Gastroesophageal sphincter (tissue), 4 donors: Measurements from ENCODE around the gene DGKQ. TPM values are rescaled to one million over a fixed set of nuclear protein-coding genes. Genes with fewer than 3 reads are reported as not detected.

Experiments
- ATAC-seq: fragments of 150-250 bp; one replicate; pipeline ENCODE4 v1.9.1; 2016; ENCODE audit warnings: mild to moderate bottlenecking, moderate library complexity
- H3K27ac ChIP-seq, 4 donors: fragments of 200-600 bp; sonication (generic) in 3 of 4; 1 replicate in 3 of 4; 2 replicates in 1 of 4; pipeline ENCODE4 v1.5.1; 2016 to 2019
- H3K27me3 ChIP-seq: fragments of 200-600 bp; sonication (generic); one replicate; pipeline ENCODE4 v1.5.1; 2019
- H3K36me3 ChIP-seq, 2 donors: fragments of 200-600 bp; sonication (generic); one replicate each; pipeline ENCODE4 v1.5.1; 2019; ENCODE audit warnings: control low read depth in 1 of 2
- H3K4me1 ChIP-seq, 3 donors: fragments of 200-600 bp; sonication (generic); 1 replicate in 2 of 3; 2 replicates in 1 of 3; pipeline ENCODE4 v1.5.1; 2016 to 2019; ENCODE audit warnings: control low read depth in 2 of 3
- H3K4me3 ChIP-seq, 2 donors: fragments of 200-600 bp; sonication (generic); one replicate each; pipeline ENCODE4 v1.5.1; 2019; ENCODE audit warnings: mild to moderate bottlenecking in 1 of 2, moderate library complexity in 1 of 2
- H3K9me3 ChIP-seq, 3 donors: fragments of 200-600 bp; sonication (generic); one replicate each; pipeline ENCODE4 v1.5.1; 2017 to 2019; ENCODE audit warnings: control low read depth in 2 of 3
- CTCF ChIP-seq, 4 experiments: fragments of 200-600 bp in 2 of 4; fragments of 450-650 bp in 2 of 4; sonication (generic) in 1 of 4; IDR thresholded peaks; one replicate each; pipeline ENCODE4 v1.5.1; 2017 to 2019; ENCODE audit warnings: antibody characterized with exemption in 4 of 4, mild to moderate bottlenecking in 2 of 4, moderate library complexity in 2 of 4
- EP300 ChIP-seq: sonication (generic); formaldehyde crosslinking; IDR thresholded peaks from one replicate; pipeline ENCODE4 v1.6.1; 2017; ENCODE audit warnings: antibody characterized with exemption, mild to moderate bottlenecking
- POLR2A ChIP-seq, 2 donors: fragments of 450-650 bp; IDR thresholded peaks; one replicate each; pipeline ENCODE4 v1.6.1; 2017; ENCODE audit warnings: antibody characterized with exemption in 2 of 2, mild to moderate bottlenecking in 2 of 2, moderate library complexity in 1 of 2
- POLR2AphosphoS5 ChIP-seq: sonication (generic); formaldehyde crosslinking; IDR thresholded peaks from one replicate; pipeline ENCODE4 v1.6.1; 2017; ENCODE audit warnings: antibody characterized with exemption
- WGBS, 2 donors: methylation state at CpG; one replicate each; pipeline ENCODE4 v1.1.5; 2018; ENCODE audit warnings: low coverage in 1 of 2; 5-methylcytosine and 5-hydroxymethylcytosine counted together
- total RNA-seq, 4 donors: library from RNA; depleted of rRNA; stranded (reverse); fragments of >200 nt; gene quantifications; one replicate each; pipeline ENCODE4 v1.1.0, GENCODE V29; 2016

DGKQ gene
- total RNA-seq, 4 donors from 2014 or later = 7.5 to 13.5 (median 9.3) TPM

GRCh38 chr4:960636-961350 lies 12.6 kb downstream of the DGKQ start:
- H3K36me3 ChIP-seq = peaks cover 0 to 99% of the 10 kb centered on the region in 2 donors
- no CpG with 5 or more reads among the region's 35 CpGs for WGBS, 2 donors
- H3K27ac ChIP-seq = no peak overlapping the region
- no peaks in the 10 kb centered on the region for H3K27me3 ChIP-seq
- H3K4me1 ChIP-seq = no peaks in the 10 kb centered on the region
- TF ChIP-seq POLR2A (IDR thresholded peaks at IDR 0.05) (no peak), CTCF (IDR thresholded peaks at IDR 0.05) (no peak), EP300 (no peak), POLR2AphosphoS5 (no peak)
- no peaks in the 10 kb centered on the region for H3K9me3 ChIP-seq
- H3K4me3 ChIP-seq = no peak overlapping the region
- no peak for ATAC-seq

- H3K27me3 ChIP-seq = no peaks in the 10 kb centered on the region
- no peak overlapping the region for H3K4me3 ChIP-seq
- H3K9me3 ChIP-seq = no peaks in the 10 kb centered on the region
- no CpG with 5 or more reads among the region's 16 CpGs for WGBS, 2 donors
- H3K27ac ChIP-seq = no peak overlapping the region
- peaks cover 0 to 99% of the 10 kb centered on the region in 2 donors for H3K36me3 ChIP-seq
- no peak for ATAC-seq
- no peaks in the 10 kb centered on the region for H3K4me1 ChIP-seq
- no peak for TF ChIP-seq POLR2A (IDR thresholded peaks at IDR 0.05)
- no peak for TF ChIP-seq POLR2AphosphoS5
- TF ChIP-seq EP300 = no peak
- TF ChIP-seq CTCF (IDR thresholded peaks at IDR 0.05) = no peak
Measured at GRCh38 chr4:960140-960635, 13.2 kb downstream of the DGKQ start.

- H3K36me3 ChIP-seq = peaks cover 0 to 99% of the 10 kb centered on the region in 2 donors
- WGBS, 2 donors = 100% methylated on average over 2 of the region's 24 CpGs; no CpG with 5 or more reads in 1 of the 2 donors
- H3K27ac ChIP-seq = no peak overlapping the region
- H3K4me1 ChIP-seq = no peaks in the 10 kb centered on the region
- H3K9me3 ChIP-seq = no peaks in the 10 kb centered on the region
- no peaks in the 10 kb centered on the region for H3K27me3 ChIP-seq
- no peak for ATAC-seq
- no peak overlapping the region for H3K4me3 ChIP-seq
- TF ChIP-seq CTCF (IDR thresholded peaks at IDR 0.05) = no peak
- TF ChIP-seq EP300 = no peak
- TF ChIP-seq POLR2AphosphoS5 = no peak
- no peak for TF ChIP-seq POLR2A (IDR thresholded peaks at IDR 0.05)
Measured at GRCh38 chr4:959338-960139, 13.8 kb downstream of the DGKQ start.

- no peaks in the 10 kb centered on the region for H3K9me3 ChIP-seq
- H3K4me1 ChIP-seq = no peaks in the 10 kb centered on the region
- no peak overlapping the region for H3K27ac ChIP-seq
- 62% methylated on average over 3 of the region's 17 CpGs; no CpG with 5 or more reads in 1 of the 2 donors for WGBS, 2 donors
- ATAC-seq = no peak
- no peak for TF ChIP-seq POLR2AphosphoS5
- TF ChIP-seq EP300 = no peak
- no peak for TF ChIP-seq POLR2A (IDR thresholded peaks at IDR 0.05)
- TF ChIP-seq CTCF (IDR thresholded peaks at IDR 0.05) = no peak
- no peak overlapping the region for H3K4me3 ChIP-seq
- no peaks in the 10 kb centered on the region for H3K27me3 ChIP-seq
- H3K36me3 ChIP-seq = peaks cover 0 to 99% of the 10 kb centered on the region in 2 donors
Measured at GRCh38 chr4:958696-959337, 14.6 kb downstream of the DGKQ start.
